GDM1 (cell line): ENCODE data around the gene UNK.

Experiments
- DNase-seq: peaks from one replicate; lab custom pipeline; 2025; lab: John Stamatoyannopoulos, UW

Gene UNK, protein sequence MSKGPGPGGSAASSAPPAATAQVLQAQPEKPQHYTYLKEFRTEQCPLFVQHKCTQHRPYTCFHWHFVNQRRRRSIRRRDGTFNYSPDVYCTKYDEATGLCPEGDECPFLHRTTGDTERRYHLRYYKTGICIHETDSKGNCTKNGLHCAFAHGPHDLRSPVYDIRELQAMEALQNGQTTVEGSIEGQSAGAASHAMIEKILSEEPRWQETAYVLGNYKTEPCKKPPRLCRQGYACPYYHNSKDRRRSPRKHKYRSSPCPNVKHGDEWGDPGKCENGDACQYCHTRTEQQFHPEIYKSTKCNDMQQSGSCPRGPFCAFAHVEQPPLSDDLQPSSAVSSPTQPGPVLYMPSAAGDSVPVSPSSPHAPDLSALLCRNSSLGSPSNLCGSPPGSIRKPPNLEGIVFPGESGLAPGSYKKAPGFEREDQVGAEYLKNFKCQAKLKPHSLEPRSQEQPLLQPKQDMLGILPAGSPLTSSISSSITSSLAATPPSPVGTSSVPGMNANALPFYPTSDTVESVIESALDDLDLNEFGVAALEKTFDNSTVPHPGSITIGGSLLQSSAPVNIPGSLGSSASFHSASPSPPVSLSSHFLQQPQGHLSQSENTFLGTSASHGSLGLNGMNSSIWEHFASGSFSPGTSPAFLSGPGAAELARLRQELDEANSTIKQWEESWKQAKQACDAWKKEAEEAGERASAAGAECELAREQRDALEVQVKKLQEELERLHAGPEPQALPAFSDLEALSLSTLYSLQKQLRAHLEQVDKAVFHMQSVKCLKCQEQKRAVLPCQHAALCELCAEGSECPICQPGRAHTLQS

DNA sequence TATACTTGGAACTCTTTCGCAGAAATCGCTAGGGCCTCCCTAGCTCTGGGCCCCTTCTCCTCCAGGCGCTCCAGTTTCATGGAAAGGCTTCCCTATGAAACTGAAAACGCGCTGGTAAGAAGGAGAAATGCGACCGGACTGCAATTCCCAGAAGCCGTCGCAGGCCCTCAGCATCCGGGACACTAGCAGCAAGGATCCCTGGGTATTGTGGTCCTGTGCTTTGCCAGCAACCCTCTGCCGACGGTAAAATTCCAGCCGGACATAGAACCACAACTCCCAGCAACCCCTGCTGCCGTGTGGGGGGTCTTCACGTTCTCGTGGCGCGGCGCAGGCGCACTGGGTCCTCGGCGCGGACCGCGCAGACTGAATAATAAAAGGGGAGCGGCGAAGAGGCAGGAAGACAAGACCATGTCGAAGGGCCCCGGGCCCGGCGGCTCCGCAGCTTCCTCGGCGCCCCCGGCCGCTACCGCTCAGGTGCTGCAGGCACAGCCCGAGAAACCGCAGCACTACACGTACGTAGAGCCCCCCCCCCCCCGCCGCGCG is at the start of gene UNK:
TSS of gene UNK (plus strand) at position 334 of the 543 bp plus-strand sequence. CDS start at position 409, 75 bp downstream.
- peak; percentile 96 for DNase-seq

DNA sequence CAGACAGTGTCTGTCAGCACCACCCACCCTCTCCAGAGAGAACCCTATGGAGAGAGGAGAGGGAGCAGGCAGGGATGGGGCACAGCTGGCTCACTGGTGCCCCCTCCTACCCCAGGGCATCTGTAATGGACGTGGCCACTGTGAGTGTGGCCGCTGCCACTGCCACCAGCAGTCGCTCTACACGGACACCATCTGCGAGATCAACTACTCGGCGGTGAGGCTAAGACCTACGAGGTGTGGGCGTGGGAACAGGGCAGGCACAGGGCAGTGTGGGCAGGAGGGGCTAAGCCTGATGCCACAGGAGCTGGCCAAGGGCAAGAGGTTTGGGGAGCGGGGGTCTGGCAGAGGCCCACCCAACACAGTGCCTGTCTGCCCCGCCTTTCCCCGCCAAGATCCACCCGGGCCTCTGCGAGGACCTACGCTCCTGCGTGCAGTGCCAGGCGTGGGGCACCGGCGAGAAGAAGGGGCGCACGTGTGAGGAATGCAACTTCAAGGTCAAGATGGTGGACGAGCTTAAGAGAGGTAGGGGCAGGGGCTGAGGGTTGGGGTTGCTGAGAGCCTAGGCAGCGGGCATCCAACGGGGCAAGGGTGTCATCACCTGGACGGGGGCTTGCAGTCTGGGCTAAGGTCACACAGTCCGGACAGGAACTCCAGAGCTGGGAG is 48.3 kb upstream of the UNK start:
- no peak for DNase-seq

DNA sequence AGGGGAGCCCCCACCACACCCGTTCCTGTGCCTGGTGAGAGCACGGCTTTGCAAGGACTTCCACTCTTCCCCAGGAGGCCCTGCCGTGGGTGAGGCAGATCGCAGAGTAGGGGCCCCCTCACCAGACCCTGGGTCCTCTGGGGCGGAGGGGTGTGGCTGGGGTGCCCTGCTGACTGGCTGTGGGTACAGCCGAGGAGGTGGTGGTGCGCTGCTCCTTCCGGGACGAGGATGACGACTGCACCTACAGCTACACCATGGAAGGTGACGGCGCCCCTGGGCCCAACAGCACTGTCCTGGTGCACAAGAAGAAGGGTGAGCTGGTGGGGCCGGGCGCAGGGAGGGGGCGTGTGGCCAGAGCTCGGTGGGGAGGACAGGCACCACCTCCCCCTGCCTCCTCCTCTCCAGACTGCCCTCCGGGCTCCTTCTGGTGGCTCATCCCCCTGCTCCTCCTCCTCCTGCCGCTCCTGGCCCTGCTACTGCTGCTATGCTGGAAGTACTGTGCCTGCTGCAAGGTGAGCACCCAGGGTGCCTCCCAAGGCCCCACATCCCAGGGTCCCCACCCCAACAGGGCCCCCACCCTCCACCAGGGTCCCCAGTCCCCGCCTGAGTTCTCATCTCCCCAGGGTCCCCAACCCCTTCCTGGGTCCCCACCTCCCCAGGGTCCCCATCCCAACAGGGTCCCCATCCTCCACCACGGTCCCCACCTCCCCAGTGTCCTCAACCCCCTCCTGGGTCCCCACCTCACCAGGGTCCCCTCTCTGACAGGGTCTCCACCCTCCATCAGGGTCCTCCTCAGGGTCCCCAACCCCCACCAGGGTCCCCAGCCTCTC is 47.3 kb upstream of the UNK start:
- DNase-seq: no peak

DNA sequence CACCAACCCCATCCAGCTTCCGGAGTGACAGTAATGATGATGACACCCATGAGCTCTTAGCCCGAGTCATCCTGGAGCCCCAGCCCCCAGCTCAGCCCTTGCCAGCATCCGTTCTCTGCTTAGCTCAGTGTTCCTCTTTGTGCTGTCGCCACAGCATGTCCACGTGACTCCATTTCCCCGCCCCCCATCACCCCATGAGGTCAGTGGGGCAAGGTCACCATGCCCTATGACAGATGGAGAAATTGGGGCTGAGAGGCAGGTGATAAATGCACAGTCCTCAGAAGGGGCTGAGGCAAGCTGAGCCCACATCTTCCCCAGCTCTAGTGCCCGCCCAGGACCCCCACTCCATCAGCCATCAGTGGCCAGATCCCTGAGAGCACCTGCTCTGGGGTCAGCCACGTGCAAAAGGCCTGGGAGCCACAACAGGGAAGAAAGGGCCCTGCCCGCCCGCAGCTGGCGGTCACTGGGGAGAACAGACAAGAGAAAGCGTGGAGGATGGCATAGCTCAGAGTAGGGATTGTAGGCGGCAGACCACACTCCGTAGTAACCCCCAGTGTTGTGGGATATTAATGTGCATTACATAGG is 46.3 kb upstream of the UNK start:
- no peak for DNase-seq

DNA sequence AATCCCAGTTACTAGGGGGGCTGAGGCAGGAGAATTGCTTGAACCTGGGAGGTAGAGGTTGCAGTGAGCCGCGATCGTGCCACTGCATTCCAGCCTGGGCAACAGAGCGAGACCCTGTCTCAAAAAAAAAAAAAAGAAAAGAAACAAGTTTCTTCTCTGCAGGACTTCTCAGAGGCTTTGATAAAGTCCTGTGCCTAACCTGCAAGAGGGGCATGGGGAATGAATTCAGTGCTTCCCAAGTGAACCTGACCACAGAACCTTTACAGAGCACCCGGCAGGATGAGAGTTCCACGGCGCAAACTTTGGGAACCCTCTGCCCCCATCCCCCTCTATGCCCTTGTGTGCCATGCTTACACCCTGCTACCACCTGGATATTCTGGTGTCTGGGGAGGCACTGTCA is 45.4 kb upstream of the UNK start:
- DNase-seq: no peak

DNA sequence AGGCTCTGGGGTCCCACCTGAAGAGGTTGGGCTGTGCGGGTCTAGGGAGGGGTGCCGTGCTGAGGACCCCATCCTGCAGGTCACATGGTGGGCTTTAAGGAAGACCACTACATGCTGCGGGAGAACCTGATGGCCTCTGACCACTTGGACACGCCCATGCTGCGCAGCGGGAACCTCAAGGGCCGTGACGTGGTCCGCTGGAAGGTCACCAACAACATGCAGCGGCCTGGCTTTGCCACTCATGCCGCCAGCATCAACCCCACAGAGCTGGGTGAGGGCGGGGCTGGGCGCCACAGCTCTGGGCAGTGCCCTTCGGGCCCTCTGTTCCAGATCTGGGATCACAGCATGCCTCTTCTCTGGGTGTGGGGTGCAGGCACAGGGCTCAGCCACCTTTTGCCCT is 44.8 kb upstream of the UNK start:
- DNase-seq: no peak

DNA sequence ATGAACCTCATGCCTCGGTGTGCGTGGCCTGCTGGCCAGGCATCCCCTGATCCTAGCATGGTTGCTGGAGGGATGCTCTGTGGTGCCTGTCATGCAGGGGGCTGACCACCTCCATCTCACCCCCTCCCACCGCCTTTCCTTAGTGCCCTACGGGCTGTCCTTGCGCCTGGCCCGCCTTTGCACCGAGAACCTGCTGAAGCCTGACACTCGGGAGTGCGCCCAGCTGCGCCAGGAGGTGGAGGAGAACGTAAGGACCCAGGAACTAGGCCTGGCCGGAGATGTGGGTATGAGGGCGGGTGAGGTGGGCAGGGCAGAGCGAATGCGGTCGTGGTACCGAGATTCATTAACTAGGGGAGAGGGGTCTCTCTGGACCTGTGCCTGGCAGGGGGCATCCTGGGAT is 44.4 kb upstream of the UNK start:
- no peak for DNase-seq

DNA sequence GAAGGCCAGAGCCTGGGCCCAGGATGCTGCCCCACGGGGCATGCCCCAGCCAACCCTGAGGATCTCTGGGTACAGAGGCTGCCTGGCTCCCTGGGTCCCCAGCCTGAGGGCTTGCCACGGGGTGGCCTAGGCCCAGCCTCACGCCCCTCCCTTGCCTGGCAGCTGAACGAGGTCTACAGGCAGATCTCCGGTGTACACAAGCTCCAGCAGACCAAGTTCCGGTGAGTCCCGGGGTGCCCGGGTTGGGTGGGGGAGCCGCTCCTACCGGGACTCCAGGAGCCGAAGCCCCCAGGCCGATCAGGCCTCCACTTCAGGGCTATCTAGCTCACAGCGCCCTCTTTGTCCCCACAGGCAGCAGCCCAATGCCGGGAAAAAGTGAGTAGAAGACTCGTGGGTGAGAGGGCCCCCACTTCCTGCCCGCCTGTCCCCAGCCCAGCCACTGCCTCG is 44.0 kb upstream of the UNK start:
- DNase-seq: no peak

DNA sequence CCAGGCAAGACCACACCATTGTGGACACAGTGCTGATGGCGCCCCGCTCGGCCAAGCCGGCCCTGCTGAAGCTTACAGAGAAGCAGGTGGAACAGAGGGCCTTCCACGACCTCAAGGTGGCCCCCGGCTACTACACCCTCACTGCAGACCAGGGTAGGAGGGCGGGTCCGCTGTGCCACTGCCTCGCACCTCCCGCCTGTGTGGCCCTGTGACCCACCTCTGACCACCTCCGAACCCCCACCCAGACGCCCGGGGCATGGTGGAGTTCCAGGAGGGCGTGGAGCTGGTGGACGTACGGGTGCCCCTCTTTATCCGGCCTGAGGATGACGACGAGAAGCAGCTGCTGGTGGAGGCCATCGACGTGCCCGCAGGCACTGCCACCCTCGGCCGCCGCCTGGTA is 42.3 kb upstream of the UNK start:
- no peak for DNase-seq

DNA sequence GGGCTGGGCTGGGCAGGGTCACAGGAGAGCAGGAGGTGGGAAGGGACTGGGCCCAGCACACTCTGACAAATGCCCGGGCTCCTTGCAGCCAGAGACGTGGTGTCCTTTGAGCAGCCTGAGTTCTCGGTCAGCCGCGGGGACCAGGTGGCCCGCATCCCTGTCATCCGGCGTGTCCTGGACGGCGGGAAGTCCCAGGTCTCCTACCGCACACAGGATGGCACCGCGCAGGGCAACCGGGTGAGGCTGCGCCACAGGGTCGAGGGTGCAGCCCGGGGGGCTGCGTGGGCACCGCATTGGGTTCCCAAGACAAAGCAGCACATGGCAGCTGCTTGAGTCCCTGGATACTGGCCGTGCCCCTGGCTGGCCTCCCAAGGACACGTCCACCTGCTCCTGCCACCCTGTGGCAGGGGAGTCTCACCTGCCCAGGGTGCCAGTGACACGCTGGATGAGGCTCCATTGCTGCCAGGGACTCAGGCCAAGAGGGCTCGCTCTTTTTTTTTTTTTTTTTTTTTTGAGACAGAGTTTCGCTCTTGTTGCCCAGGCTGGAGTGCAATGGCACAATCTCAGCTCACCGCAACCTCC is 40.9 kb upstream of the UNK start:
- no peak for DNase-seq

DNA sequence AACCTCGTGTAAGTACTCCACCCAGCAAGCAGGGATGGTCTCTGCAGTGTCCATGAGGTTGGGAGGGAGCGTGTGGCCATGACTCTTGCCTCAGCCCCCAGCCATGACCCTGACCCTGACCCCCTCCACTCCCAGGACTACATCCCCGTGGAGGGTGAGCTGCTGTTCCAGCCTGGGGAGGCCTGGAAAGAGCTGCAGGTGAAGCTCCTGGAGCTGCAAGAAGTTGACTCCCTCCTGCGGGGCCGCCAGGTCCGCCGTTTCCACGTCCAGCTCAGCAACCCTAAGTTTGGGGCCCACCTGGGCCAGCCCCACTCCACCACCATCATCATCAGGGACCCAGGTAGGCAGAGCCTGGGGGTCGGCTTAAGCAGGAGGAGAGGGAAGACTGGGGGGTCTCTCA is 35.9 kb upstream of the UNK start:
- no peak for DNase-seq

DNA sequence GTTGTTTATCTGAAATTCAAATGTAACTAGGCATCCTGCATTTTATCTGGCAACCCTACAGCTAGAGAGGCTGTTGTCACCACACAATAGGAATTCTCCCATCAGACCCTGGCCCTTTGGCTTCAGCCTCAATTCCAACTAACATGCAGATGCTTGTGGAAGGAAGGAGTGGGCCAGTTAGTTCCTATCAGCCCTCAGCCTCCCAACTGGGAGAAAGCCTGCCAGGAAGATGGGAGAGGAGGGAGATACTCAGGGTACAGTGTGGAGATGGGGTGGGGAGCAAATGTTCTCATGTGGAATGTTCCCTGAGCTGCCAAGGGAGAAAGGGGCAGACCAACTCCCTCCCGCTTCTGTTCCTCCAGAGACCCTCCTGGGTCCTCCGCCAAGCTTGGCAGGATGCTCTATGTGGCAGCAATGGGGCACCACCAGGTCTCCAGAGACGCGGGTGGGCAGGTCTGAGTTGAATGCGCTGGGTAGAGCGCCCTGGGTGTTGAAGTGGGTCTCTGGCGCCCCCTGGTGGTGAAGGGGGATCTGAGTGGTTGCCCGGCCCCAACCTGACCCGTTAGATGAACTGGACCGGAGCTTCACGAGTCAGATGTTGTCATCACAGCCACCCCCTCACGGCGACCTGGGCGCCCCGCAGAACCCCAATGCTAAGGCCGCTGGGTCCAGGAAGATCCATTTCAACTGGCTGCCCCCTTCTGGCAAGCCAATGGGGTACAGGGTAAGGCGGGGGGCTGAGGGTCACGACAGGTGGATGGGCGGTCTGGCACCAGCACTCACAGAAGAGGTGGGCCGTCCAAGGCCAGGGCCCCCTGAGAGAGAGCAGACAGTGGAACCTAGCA is 34.8 kb upstream of the UNK start:
- peak; percentile 51 for DNase-seq

DNA sequence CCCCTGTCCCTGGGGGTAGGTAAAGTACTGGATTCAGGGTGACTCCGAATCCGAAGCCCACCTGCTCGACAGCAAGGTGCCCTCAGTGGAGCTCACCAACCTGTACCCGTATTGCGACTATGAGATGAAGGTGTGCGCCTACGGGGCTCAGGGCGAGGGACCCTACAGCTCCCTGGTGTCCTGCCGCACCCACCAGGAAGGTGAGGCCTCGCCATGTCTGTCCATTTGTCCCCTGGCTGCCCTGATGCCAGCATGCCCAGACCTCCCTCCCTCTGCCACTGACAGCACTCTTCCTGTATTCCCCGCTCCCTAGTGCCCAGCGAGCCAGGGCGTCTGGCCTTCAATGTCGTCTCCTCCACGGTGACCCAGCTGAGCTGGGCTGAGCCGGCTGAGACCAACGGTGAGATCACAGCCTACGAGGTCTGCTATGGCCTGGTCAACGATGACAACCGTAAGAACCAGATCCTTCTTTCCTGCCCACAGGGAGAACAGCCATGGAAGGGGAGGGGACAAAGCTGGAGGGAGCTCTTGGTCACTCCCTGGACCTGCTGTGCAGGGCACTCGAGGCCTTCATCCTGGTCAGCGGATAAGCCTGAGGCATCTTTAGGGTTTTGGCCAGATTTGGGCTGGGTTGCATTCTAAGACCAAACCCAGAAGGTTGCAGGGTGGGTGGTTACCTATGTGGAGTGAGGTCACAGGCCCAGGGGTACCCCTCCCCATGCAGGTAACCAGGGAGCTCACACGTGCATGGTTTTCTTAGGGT is 33.8 kb upstream of the UNK start:
- no peak for DNase-seq

DNA sequence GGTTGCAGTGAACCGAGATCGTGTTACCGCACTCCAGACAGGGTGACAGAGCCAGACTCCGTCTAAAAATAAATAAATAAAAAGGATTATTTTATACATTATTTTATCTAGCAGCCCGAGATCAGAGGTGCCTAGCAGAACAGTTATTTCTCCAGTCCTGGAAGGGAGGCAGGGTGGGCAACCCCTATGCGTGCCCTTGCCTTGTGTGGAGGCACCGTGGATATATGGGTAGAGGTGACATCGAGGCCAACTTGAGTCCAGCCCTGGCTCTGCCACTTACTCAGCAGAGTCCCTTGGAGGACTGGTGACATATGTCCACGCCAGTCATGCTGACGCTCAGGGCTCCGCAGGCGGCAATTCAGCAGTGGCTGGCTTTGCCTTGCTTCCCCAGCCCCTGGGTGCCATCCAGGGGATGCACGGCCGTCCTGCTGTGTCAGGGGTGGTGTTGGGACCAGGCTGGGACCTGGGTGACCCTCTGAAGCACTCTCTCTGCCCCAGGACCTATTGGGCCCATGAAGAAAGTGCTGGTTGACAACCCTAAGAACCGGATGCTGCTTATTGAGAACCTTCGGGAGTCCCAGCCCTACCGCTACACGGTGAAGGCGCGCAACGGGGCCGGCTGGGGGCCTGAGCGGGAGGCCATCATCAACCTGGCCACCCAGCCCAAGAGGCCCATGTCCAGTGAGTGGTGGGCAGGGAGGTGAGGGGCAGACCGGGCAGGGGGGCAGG is 32.8 kb upstream of the UNK start:
- DNase-seq: no peak

DNA sequence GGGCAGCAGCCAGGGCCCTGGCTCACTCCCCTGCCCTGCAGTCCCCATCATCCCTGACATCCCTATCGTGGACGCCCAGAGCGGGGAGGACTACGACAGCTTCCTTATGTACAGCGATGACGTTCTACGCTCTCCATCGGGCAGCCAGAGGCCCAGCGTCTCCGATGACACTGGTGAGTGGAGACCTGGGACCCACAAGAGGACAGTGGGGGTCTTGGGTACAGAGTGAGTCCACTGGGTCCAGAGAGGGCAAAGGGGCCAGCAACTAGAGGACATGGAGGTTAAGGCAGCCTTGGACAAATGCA is 32.2 kb upstream of the UNK start:
- DNase-seq: no peak

DNA sequence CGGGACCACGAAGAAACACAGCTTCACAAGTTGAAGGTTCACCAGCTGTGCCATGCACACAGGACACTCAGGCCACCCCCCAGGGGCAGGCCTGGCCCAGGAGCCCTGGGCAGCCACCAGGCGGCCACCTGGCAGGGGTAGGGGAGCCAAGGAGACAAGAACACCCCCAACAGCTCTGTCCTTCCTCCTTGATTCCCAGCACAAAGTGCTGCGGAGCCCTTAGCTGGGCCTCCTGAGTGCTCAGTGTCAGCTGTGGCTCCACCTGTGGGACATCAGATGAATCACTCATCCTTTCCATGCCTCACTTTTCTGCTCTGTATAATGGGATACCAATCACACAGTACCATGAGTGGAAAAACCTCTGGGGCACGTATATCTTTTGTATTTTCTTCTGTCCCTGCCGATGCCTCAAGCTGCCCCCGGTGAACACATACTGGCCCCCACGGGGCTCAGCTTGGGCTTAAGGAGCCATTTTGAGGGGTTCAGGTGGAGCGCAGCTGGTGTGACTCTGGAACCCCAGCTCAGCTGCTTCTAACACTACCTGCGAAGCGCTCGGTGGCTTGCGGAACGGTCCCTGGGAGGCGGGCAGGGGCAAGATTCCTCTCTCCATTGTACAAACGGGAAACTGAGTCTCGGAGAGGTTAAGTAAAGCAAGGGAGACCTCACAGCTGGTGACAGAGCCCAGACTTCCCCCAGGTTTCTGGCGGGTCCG is 31.6 kb upstream of the UNK start:
- DNase-seq: no peak

DNA sequence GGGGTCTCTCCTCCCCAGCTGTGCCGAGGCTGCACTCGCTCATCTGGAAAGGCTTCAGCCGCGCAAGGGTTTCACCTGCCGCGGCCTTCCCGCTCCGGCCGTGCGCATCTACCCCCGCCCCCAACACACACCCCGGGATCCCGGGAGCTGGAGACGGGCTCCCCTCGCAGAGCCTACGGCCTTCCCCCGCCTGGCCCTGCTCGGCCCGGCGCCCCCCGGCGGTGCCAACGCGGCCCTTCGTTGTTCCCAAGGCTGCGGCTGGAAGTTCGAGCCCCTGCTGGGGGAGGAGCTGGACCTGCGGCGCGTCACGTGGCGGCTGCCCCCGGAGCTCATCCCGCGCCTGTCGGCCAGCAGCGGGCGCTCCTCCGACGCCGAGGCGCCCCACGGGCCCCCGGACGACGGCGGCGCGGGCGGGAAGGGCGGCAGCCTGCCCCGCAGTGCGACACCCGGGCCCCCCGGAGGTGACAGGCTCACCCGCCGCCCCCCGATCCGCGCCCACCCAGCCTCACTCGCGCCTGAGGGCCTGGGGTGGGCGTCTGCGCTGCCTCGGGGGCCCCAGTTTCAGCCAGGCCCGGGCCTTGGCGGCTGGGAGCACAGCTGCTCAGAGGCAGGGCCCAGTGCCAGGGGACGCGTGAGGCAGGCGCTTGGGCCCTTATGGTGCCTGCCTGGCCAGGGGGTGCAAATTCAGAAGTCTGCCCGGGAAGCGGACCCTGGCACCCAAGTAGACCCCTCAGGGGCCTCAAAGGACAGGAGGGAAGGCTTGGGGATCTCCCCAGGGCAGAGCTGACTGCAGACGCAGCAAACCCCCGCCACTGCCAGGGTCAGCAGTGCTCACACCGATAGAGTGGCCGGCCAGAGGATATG is 30.9 kb upstream of the UNK start:
- peak; percentile 29 for DNase-seq
